H1 (cell line): ENCODE results near the gene CREB3L1. TPM values are rescaled to one million over a fixed set of nuclear protein-coding genes. Genes with fewer than 3 reads are reported as not detected.

Experiments
- CTCF ChIA-PET: fragments of 300-600 bp; sonication (Branson Sonifier 250); formaldehyde crosslinking; loops from one replicate; lab custom pipeline; 2021; ENCODE audit not compliant: partially characterized antibody; lab: Charles Lee
- POLR2A ChIA-PET: fragments of 300-600 bp; sonication (Branson Sonifier 250); formaldehyde crosslinking; loops from one replicate; lab custom pipeline; 2021; ENCODE audit warnings: inconsistent platforms; ENCODE audit not compliant: partially characterized antibody; lab: Charles Lee
- DNase-seq, 2 experiments: peaks; one replicate each; pipeline versions ENCODE4 v3.0.0 to v3.0.0-alpha.2; 2010 to 2022; ENCODE audit warnings: low spot score in 2 of 2, low read depth in 1 of 2, mixed read lengths in 1 of 2
- FAIRE-seq: peaks from 2 replicates; lab custom pipeline; 2011; peaks lifted over from hg19 to GRCh38; lab: Jason Lieb, UNC
- H2AFZ ChIP-seq: 2 replicates; pipeline ENCODE4 v1.8.1; 2012; ENCODE audit warnings: low read length, inconsistent platforms
- H2AK5ac ChIP-seq: 2 replicates; pipeline ENCODE4 v1.6.1; 2013; ENCODE audit warnings: low read depth, low read length
- H2BK120ac ChIP-seq: replicated peaks from 2 replicates; pipeline ENCODE3; 2013; ENCODE audit warnings: low read depth, low read length, inconsistent platforms
- H2BK12ac ChIP-seq: 2 replicates; pipeline ENCODE4 v1.6.1; 2013; ENCODE audit warnings: low read depth, low read length
- H2BK15ac ChIP-seq: 2 replicates; pipeline ENCODE4 v1.6.1; 2013; ENCODE audit warnings: low read length
- H2BK20ac ChIP-seq: 2 replicates; pipeline ENCODE4 v1.6.1; 2013; ENCODE audit warnings: low read length
- H2BK5ac ChIP-seq: 2 replicates; pipeline ENCODE4 v1.6.1; 2013; ENCODE audit warnings: low read depth, low read length
- H3K14ac ChIP-seq: 2 replicates; pipeline ENCODE4 v1.6.1; 2013; ENCODE audit warnings: inconsistent platforms; ENCODE audit not compliant: insufficient read length
- H3K18ac ChIP-seq: 2 replicates; pipeline ENCODE4 v1.6.1; 2013; ENCODE audit warnings: low read length; ENCODE audit errors: extremely low read depth
- H3K23ac ChIP-seq: 2 replicates; pipeline ENCODE4 v1.6.1; 2013; ENCODE audit warnings: inconsistent platforms; ENCODE audit not compliant: insufficient read length
- H3K23me2 ChIP-seq: 2 replicates; pipeline ENCODE4 v1.6.1; 2013; ENCODE audit warnings: low read depth, low read length
- H3K27ac ChIP-seq: 2 replicates; pipeline ENCODE4 v1.6.1; 2011; ENCODE audit warnings: low read depth, low read length, inconsistent platforms
- H3K27me3 ChIP-seq, 4 experiments: replicated peaks in 1 of 4; 1 replicate in 1 of 4; 2 replicates in 3 of 4; pipeline versions ENCODE4 v1.6.1 to v1.8.1; 2011 to 2013; ENCODE audit warnings: low read length in 3 of 4, mild to moderate bottlenecking in 3 of 4, inconsistent platforms in 2 of 4, mixed read lengths in 2 of 4, moderate library complexity in 1 of 4; ENCODE audit not compliant: control insufficient read depth in 3 of 4, insufficient read depth in 3 of 4; ENCODE audit errors: extremely low read depth in 1 of 4
- H3K36me3 ChIP-seq, 4 experiments: 2 replicates each; pipeline versions ENCODE4 v1.6.1 to v1.8.1; 2011 to 2013; ENCODE audit warnings: mild to moderate bottlenecking in 4 of 4, low read length in 3 of 4, moderate library complexity in 2 of 4, control low read depth in 1 of 4, inconsistent platforms in 1 of 4; ENCODE audit not compliant: insufficient read depth in 4 of 4, control insufficient read depth in 2 of 4
- H3K4ac ChIP-seq: replicated peaks from 2 replicates; pipeline ENCODE3; 2013; ENCODE audit warnings: low read length, low read depth, mixed read lengths, inconsistent platforms; ENCODE audit not compliant: insufficient read length
- H3K4me1 ChIP-seq, 4 experiments: replicated peaks in 1 of 4; 1 replicate in 1 of 4; 2 replicates in 3 of 4; pipeline versions ENCODE4 v1.6.1 to v1.8.1; 2011 to 2013; ENCODE audit warnings: low read length in 3 of 4, inconsistent platforms in 2 of 4, mixed read lengths in 1 of 4; ENCODE audit not compliant: insufficient read depth in 4 of 4, control insufficient read depth in 3 of 4
- H3K4me2 ChIP-seq, 2 experiments: 2 replicates each; pipeline versions ENCODE4 v1.6.1 to v1.8.1; 2011 to 2013; ENCODE audit warnings: low read depth in 2 of 2, low read length in 2 of 2, control low read depth in 1 of 2, inconsistent platforms in 1 of 2, mild to moderate bottlenecking in 1 of 2; ENCODE audit not compliant: insufficient read depth in 1 of 2
- H3K4me3 ChIP-seq, 4 experiments: fragments of 200-600, 300-600 bp in 1 of 4; sonication (generic), shearing (Covaris generic), sonication (Bioruptor Twin) in 1 of 4; 2 replicates each; pipeline versions ENCODE4 v1.5.1 to v1.8.1; 2011 to 2016; ENCODE audit warnings: low read length in 4 of 4, low read depth in 3 of 4, control low read depth in 2 of 4, inconsistent platforms in 2 of 4, mild to moderate bottlenecking in 2 of 4, mixed read lengths in 1 of 4, moderate library complexity in 1 of 4; ENCODE audit not compliant: insufficient read depth in 2 of 4; ENCODE audit errors: extremely low read depth in 1 of 4
- H3K56ac ChIP-seq: replicated peaks from 2 replicates; pipeline ENCODE3; 2013; ENCODE audit warnings: low read depth, mild to moderate bottlenecking, mixed read lengths, low read length, inconsistent platforms; ENCODE audit not compliant: insufficient read length
- H3K79me1 ChIP-seq: 2 replicates; pipeline ENCODE4 v1.6.1; 2013; ENCODE audit warnings: low read depth, low read length, control low read depth
- H3K79me2 ChIP-seq, 2 experiments: 2 replicates each; pipeline versions ENCODE4 v1.6.1 to v1.8.1; 2012 to 2013; ENCODE audit warnings: low read length in 2 of 2, mild to moderate bottlenecking in 2 of 2, inconsistent platforms in 1 of 2; ENCODE audit not compliant: insufficient read depth in 2 of 2, control insufficient read depth in 1 of 2
- H3K9ac ChIP-seq, 4 experiments: replicated peaks in 1 of 4; 1 replicate in 1 of 4; 2 replicates in 3 of 4; pipeline versions ENCODE4 v1.6.1 to v1.8.1; 2011 to 2013; ENCODE audit warnings: low read depth in 3 of 4, low read length in 3 of 4, control low read depth in 2 of 4, mild to moderate bottlenecking in 2 of 4, moderate library complexity in 2 of 4, inconsistent platforms in 1 of 4; ENCODE audit errors: extremely low read depth in 1 of 4
- H3K9me3 ChIP-seq, 2 experiments: 2 replicates each; pipeline versions ENCODE4 v1.6.1 to v1.8.1; 2012 to 2013; ENCODE audit warnings: mild to moderate bottlenecking in 2 of 2, moderate library complexity in 2 of 2, control low read depth in 1 of 2, inconsistent platforms in 1 of 2, low read depth in 1 of 2, low read length in 1 of 2, mixed read lengths in 1 of 2; ENCODE audit not compliant: insufficient read depth in 2 of 2
- H4K20me1 ChIP-seq, 2 experiments: replicated peaks in 1 of 2; 2 replicates each; pipeline versions ENCODE3 to v1.8.1; 2011 to 2013; ENCODE audit warnings: inconsistent platforms in 2 of 2, low read length in 2 of 2, mild to moderate bottlenecking in 1 of 2; ENCODE audit not compliant: insufficient read depth in 2 of 2, control insufficient read depth in 1 of 2
- H4K5ac ChIP-seq: 2 replicates; pipeline ENCODE4 v1.6.1; 2013; ENCODE audit warnings: low read length, low read depth, mixed read lengths, inconsistent platforms; ENCODE audit not compliant: insufficient read length
- H4K8ac ChIP-seq: 2 replicates; pipeline ENCODE4 v1.8.0; 2013; ENCODE audit warnings: mild to moderate bottlenecking, moderate library complexity, low read length, inconsistent platforms; ENCODE audit not compliant: insufficient read depth; ENCODE audit errors: extremely low read depth
- H4K91ac ChIP-seq: replicated peaks from 2 replicates; pipeline ENCODE3; 2013; ENCODE audit warnings: low read length, mixed read lengths, inconsistent platforms; ENCODE audit not compliant: insufficient read length
- POLR2AphosphoS5 ChIP-seq: IDR thresholded peaks from 2 replicates; pipeline ENCODE4 v1.6.1; 2011; ENCODE audit warnings: low read depth, low read length
- RNF2 ChIP-seq: fragments of 200-900, 300-1000 bp; sonication (generic); IDR thresholded peaks from 2 replicates; pipeline ENCODE4 v1.7.1; 2016; ENCODE audit warnings: borderline replicate concordance, low read depth, mild to moderate bottlenecking, antibody characterized with exemption, low read length; ENCODE audit not compliant: poor library complexity, severe bottlenecking; ENCODE audit errors: missing control alignments
- SIRT6 ChIP-seq: IDR thresholded peaks from one replicate; pipeline ENCODE4 v1.7.1; 2012; ENCODE audit warnings: low read length, inconsistent platforms
- WGBS, 2 experiments: shearing (Covaris generic) in 1 of 2; methylation state at CpG; one replicate each; pipeline versions ENCODE4 v1.1.6 to v1.1.7; 2013 to 2015; ENCODE audit warnings: low lambda C conversion rate in 2 of 2, mixed read lengths in 2 of 2, inconsistent platforms in 1 of 2, low coverage in 1 of 2, missing lambda C conversion rate in 1 of 2; ENCODE audit not compliant: insufficient replicate concordance in 2 of 2, insufficient coverage in 1 of 2, insufficient read length in 1 of 2; ENCODE audit errors: extremely low coverage in 1 of 2, missing lambda C conversion rate in 1 of 2; 5-methylcytosine and 5-hydroxymethylcytosine counted together
- polyA plus RNA-seq, 7 experiments: library from polyadenylated mRNA; depleted of rRNA in 3 of 7; stranded (reverse) in 5 of 7; unstranded in 2 of 7; fragments of >200 nt in 5 of 7; fragments of 200-250 nt in 2 of 7; gene quantifications; 1 replicate in 5 of 7; 2 replicates in 1 of 7; 4 replicates in 1 of 7; pipeline versions ENCODE4 v1.2.1 to v1.2.3, GENCODE V29; 2011 to 2013; ENCODE audit warnings: missing spikeins in 2 of 7, mixed read lengths in 2 of 7
- total RNA-seq: library from RNA; stranded (reverse); fragmentation: NEBNext Ultra II Directional; extraction: Animal tissue kit (Norgen Biotek cat#: 25700); gene quantifications from 2 replicates; pipeline ENCODE4 v1.2.1, GENCODE V29; 2021

CREB3L1 gene
- total and polyA plus RNA-seq, 2 of the 8 experiments (the other 6 are each of a cell fraction or from before 2014, with no cell fraction given): 4.1 to 12.7 TPM

DNA sequence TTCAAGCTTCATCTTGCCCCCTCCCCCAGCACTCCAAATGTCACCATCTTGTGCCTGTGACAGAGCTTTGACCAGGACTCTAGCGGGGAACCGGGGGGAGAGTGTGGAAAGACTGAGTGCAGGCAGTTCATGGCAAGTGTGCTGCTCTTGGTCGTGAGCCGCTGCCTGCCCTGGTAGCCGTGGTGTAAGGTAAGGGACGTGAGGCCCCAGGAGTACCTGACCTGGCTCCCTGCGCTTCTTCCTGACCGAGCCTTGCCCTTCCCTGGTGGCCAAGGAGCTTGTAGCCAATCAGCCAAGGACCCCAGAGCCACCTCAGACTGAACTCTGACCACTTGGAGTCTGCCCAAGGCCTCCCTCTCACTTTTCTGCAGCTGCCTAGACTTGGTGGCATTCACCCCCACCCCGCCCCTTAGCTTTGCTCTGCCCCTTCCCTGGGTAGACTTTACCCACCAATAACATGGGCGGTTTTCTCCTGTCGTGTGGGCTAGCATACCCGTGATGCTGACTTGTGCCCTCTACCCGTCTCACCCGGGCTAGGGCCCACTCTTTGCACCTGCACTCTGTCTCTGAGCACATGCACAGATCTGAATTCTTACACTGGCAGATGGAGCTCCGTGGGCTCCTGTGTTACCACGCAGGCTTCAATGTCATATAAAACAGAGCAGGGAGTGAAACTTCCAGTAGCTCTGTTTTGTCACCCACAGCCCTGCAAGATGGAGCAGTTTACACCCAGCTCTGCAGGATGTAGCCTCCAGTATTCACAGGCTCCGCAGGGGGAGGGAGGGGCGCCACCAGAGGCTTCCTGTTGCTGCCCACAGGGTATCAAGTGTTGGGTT lies 71.3 kb downstream of the CREB3L1 start:
- Histone ChIP-seq H3K23ac (no peak overlapping the region), H3K14ac (no peak overlapping the region), H4K8ac (no peak overlapping the region; the same call in 1 of the 2 replicates), H4K5ac (no peak overlapping the region), H4K20me1 (peaks cover 15 to 31% of the 10 kb centered on the region in 2 experiments), H2AK5ac (no peak overlapping the region), H2BK5ac (no peak overlapping the region), H3K36me3 (no peaks in the 10 kb centered on the region), H2AFZ (no peak overlapping the region), H3K79me1 (peaks cover 19% of the 10 kb centered on the region), H3K18ac (no peak overlapping the region), H3K79me2 (peaks cover 0 to 55% of the 10 kb centered on the region in 2 experiments; a peak in 3 of 4 replicates), H3K9ac (peak overlapping the region in 2 of 4 experiments; percentile 14 to 65; a peak in 2 of 7 replicates), H3K4ac (no peak overlapping the region), H3K9me3 (no peaks in the 10 kb centered on the region), H4K91ac (peak overlapping the region; percentile 12), H2BK15ac (0 out of 2 replicates have a peak overlapping the region, but pooled peaks have one; percentile 19), H3K23me2 (peaks cover 13% of the 10 kb centered on the region), H3K56ac (no peak overlapping the region), H3K27me3 (peaks cover 0 to 7% (median 3%) of the 10 kb centered on the region in 4 experiments; a peak in 1 of 7 replicates), H3K4me2 (peak overlapping the region; percentile 95 to 99), H2BK20ac (no peak overlapping the region; the same call in 1 of the 2 replicates), H3K4me3 (peak overlapping the region; percentile 71 to 83 (median 77); a peak in 7 of 8 replicates), H2BK12ac (no peak overlapping the region), H3K4me1 (peaks cover 18 to 56% (median 35%) of the 10 kb centered on the region in 4 experiments), H3K27ac (no peak overlapping the region), H2BK120ac (no peak overlapping the region)
- WGBS, 2 experiments: 73% methylated on average over 18 of the region's 18 CpGs; no CpG with 5 or more reads in 1 of the 2 experiments
- TF ChIP-seq SIRT6: no peak
- no peak for TF ChIP-seq POLR2AphosphoS5
- no peak for TF ChIP-seq RNF2
- ChIA-PET CTCF (interaction anchor here (0.6 to 44.5 kb wide), 14 partner anchors 6 to 292 kb away, joined by 3 to 1004 read pairs (median 4); partner anchors contain the start of genes CREB3L1, DGKZ and MDK), POLR2A (interaction anchor here (0.5 to 8.1 kb wide), 8 partner anchors 9 to 53 kb away, joined by 3 to 69 read pairs (median 8); partner anchors contain the start of gene MDK)
- FAIRE-seq (no peak), DNase-seq (no peak)
